Measurements from ENCODE around the gene ZDHHC11B. TPM values are rescaled to one million over a fixed set of nuclear protein-coding genes. Genes with fewer than 3 reads are reported as not detected.
"Not testable (repeated sequence)": the region's sequence is repeated elsewhere in the genome, so short reads cannot be mapped to it uniquely, and the experiment has no call there.

ZDHHC11B gene
- total RNA-seq, 1 donor from 2014 or later, result 1.0 TPM

GRCh38 chr5:708374-708773 is 76.2 kb downstream of the ZDHHC11B start:
- H3K4me1 ChIP-seq (ENCODE audit: control insufficient read depth in 3 of 3, insufficient read depth in 3 of 3, low read length in 3 of 3); H3K4me3 ChIP-seq (ENCODE audit: low read length in 3 of 3); H3K36me3 ChIP-seq (ENCODE audit: control insufficient read depth in 3 of 3, insufficient read depth in 3 of 3, low read length in 3 of 3); H3K27me3 ChIP-seq (ENCODE audit: control insufficient read depth in 3 of 3, insufficient read depth in 3 of 3, low read length in 3 of 3); H3K9ac ChIP-seq (ENCODE audit: low read depth in 1 of 3, low read length in 3 of 3); H3K27ac ChIP-seq (ENCODE audit: low read depth, low read length); H3K9me3 ChIP-seq (ENCODE audit: control insufficient read depth in 3 of 3, low read length in 3 of 3): not testable (repeated sequence)

- H3K9ac ChIP-seq (ENCODE audit: low read depth in 1 of 3, low read length in 3 of 3); H3K4me3 ChIP-seq (ENCODE audit: low read length in 3 of 3); H3K27me3 ChIP-seq (ENCODE audit: control insufficient read depth in 3 of 3, insufficient read depth in 3 of 3, low read length in 3 of 3); H3K36me3 ChIP-seq (ENCODE audit: control insufficient read depth in 3 of 3, insufficient read depth in 3 of 3, low read length in 3 of 3); H3K4me1 ChIP-seq (ENCODE audit: control insufficient read depth in 3 of 3, insufficient read depth in 3 of 3, low read length in 3 of 3); H3K27ac ChIP-seq (ENCODE audit: low read depth, low read length); H3K9me3 ChIP-seq (ENCODE audit: control insufficient read depth in 3 of 3, low read length in 3 of 3): not testable (repeated sequence)
Observed at GRCh38 chr5:706127-706526, 78.4 kb downstream of the ZDHHC11B start.

GRCh38 chr5:696753-697702 is 87.5 kb downstream of the ZDHHC11B start:
- not testable (repeated sequence) for H3K4me3 ChIP-seq (ENCODE audit: low read length in 3 of 3); H3K9ac ChIP-seq (ENCODE audit: low read depth in 1 of 3, low read length in 3 of 3); H3K36me3 ChIP-seq (ENCODE audit: control insufficient read depth in 3 of 3, insufficient read depth in 3 of 3, low read length in 3 of 3); H3K4me1 ChIP-seq (ENCODE audit: control insufficient read depth in 3 of 3, insufficient read depth in 3 of 3, low read length in 3 of 3); H3K27me3 ChIP-seq (ENCODE audit: control insufficient read depth in 3 of 3, insufficient read depth in 3 of 3, low read length in 3 of 3); H3K9me3 ChIP-seq (ENCODE audit: control insufficient read depth in 3 of 3, low read length in 3 of 3); H3K27ac ChIP-seq (ENCODE audit: low read depth, low read length)

GRCh38 chr5:696191-696590 is 88.3 kb downstream of the ZDHHC11B start:
- not testable (repeated sequence) for H3K27me3 ChIP-seq (ENCODE audit: control insufficient read depth in 3 of 3, insufficient read depth in 3 of 3, low read length in 3 of 3); H3K4me3 ChIP-seq (ENCODE audit: low read length in 3 of 3); H3K9me3 ChIP-seq (ENCODE audit: control insufficient read depth in 3 of 3, low read length in 3 of 3); H3K4me1 ChIP-seq (ENCODE audit: control insufficient read depth in 3 of 3, insufficient read depth in 3 of 3, low read length in 3 of 3); H3K36me3 ChIP-seq (ENCODE audit: control insufficient read depth in 3 of 3, insufficient read depth in 3 of 3, low read length in 3 of 3); H3K9ac ChIP-seq (ENCODE audit: low read depth in 1 of 3, low read length in 3 of 3); H3K27ac ChIP-seq (ENCODE audit: low read depth, low read length)

GRCh38 chr5:695475-695874 is 89.1 kb downstream of the ZDHHC11B start:
- not testable (repeated sequence) for H3K9ac ChIP-seq (ENCODE audit: low read depth in 1 of 3, low read length in 3 of 3); H3K4me1 ChIP-seq (ENCODE audit: control insufficient read depth in 3 of 3, insufficient read depth in 3 of 3, low read length in 3 of 3); H3K36me3 ChIP-seq (ENCODE audit: control insufficient read depth in 3 of 3, insufficient read depth in 3 of 3, low read length in 3 of 3); H3K9me3 ChIP-seq (ENCODE audit: control insufficient read depth in 3 of 3, low read length in 3 of 3); H3K27ac ChIP-seq (ENCODE audit: low read depth, low read length); H3K4me3 ChIP-seq (ENCODE audit: low read length in 3 of 3); H3K27me3 ChIP-seq (ENCODE audit: control insufficient read depth in 3 of 3, insufficient read depth in 3 of 3, low read length in 3 of 3)

GRCh38 chr5:694042-694431 is 90.5 kb downstream of the ZDHHC11B start:
- H3K36me3 ChIP-seq (ENCODE audit: control insufficient read depth in 3 of 3, insufficient read depth in 3 of 3, low read length in 3 of 3); H3K27ac ChIP-seq (ENCODE audit: low read depth, low read length); H3K27me3 ChIP-seq (ENCODE audit: control insufficient read depth in 3 of 3, insufficient read depth in 3 of 3, low read length in 3 of 3); H3K9me3 ChIP-seq (ENCODE audit: control insufficient read depth in 3 of 3, low read length in 3 of 3); H3K4me1 ChIP-seq (ENCODE audit: control insufficient read depth in 3 of 3, insufficient read depth in 3 of 3, low read length in 3 of 3): not testable (repeated sequence)
- peak overlapping the region in 2 of 3 donors; percentile 48 to 67 for H3K4me3 ChIP-seq (ENCODE audit: low read length in 3 of 3)
- peak overlapping the region in 1 of 3 donors; percentile 62 for H3K9ac ChIP-seq (ENCODE audit: low read depth in 1 of 3, low read length in 3 of 3)

- H3K27ac ChIP-seq (ENCODE audit: low read depth, low read length), result peak within 1 kb of the TSS; percentile 44
Observed at GRCh38 chr5:693271-694041, 91.1 kb downstream of the ZDHHC11B start, which contains the start of gene TPPP. Gene TPPP, minus strand, starts transcription at chr5:693352. Its CDS starts 15,292 bp downstream, at chr5:678060.

GRCh38 chr5:692529-693041 is 91.9 kb downstream of the ZDHHC11B start:
- not testable (repeated sequence) for H3K27me3 ChIP-seq (ENCODE audit: control insufficient read depth in 3 of 3, insufficient read depth in 3 of 3, low read length in 3 of 3); H3K9me3 ChIP-seq (ENCODE audit: control insufficient read depth in 3 of 3, low read length in 3 of 3); H3K36me3 ChIP-seq (ENCODE audit: control insufficient read depth in 3 of 3, insufficient read depth in 3 of 3, low read length in 3 of 3)
- Histone ChIP-seq H3K4me3 (ENCODE audit: low read length in 3 of 3) (peak overlapping the region; percentile 30 to 77 (median 76)), H3K9ac (ENCODE audit: low read depth in 1 of 3, low read length in 3 of 3) (peak overlapping the region; percentile 68 to 85 (median 80)), H3K27ac (ENCODE audit: low read depth, low read length) (peak overlapping the region; percentile 44), H3K4me1 (ENCODE audit: control insufficient read depth in 3 of 3, insufficient read depth in 3 of 3, low read length in 3 of 3) (peaks cover 0 to 12% (median 7%) of the 10 kb centered on the region in 3 donors)

More at GRCh38 chr5:693271-694041, 91.1 kb downstream of the ZDHHC11B start, which contains the start of gene TPPP:
- not testable (repeated sequence) for H3K4me1 ChIP-seq (ENCODE audit: control insufficient read depth in 3 of 3, insufficient read depth in 3 of 3, low read length in 3 of 3); H3K27me3 ChIP-seq (ENCODE audit: control insufficient read depth in 3 of 3, insufficient read depth in 3 of 3, low read length in 3 of 3); H3K9me3 ChIP-seq (ENCODE audit: control insufficient read depth in 3 of 3, low read length in 3 of 3); H3K36me3 ChIP-seq (ENCODE audit: control insufficient read depth in 3 of 3, insufficient read depth in 3 of 3, low read length in 3 of 3)
- Histone ChIP-seq H3K4me3 (ENCODE audit: low read length in 3 of 3) (peak within 1 kb of the TSS; percentile 30 to 77 (median 76)), H3K9ac (ENCODE audit: low read depth in 1 of 3, low read length in 3 of 3) (peak within 1 kb of the TSS; percentile 68 to 85 (median 80))

GRCh38 chr5:691817-692528 is 92.6 kb downstream of the ZDHHC11B start:
- H3K9ac ChIP-seq (ENCODE audit: low read depth in 1 of 3, low read length in 3 of 3), result peak overlapping the region in 2 of 3 donors; percentile 80 to 85
- peaks cover 0 to 9% (median 7%) of the 10 kb centered on the region in 3 donors for H3K4me1 ChIP-seq (ENCODE audit: control insufficient read depth in 3 of 3, insufficient read depth in 3 of 3, low read length in 3 of 3)
- no peaks in the 10 kb centered on the region for H3K36me3 ChIP-seq (ENCODE audit: control insufficient read depth in 3 of 3, insufficient read depth in 3 of 3, low read length in 3 of 3)
- H3K4me3 ChIP-seq (ENCODE audit: low read length in 3 of 3), result peak overlapping the region in 2 of 3 donors; percentile 76 to 77
- peak overlapping the region; percentile 44 for H3K27ac ChIP-seq (ENCODE audit: low read depth, low read length)
- no peaks in the 10 kb centered on the region for H3K27me3 ChIP-seq (ENCODE audit: control insufficient read depth in 3 of 3, insufficient read depth in 3 of 3, low read length in 3 of 3)
- no peaks in the 10 kb centered on the region for H3K9me3 ChIP-seq (ENCODE audit: control insufficient read depth in 3 of 3, low read length in 3 of 3)
